ENCODE data around the gene ADCY10. TPM values are rescaled to one million over a fixed set of nuclear protein-coding genes. Genes with fewer than 3 reads are reported as not detected.

Gene ADCY10
- polyA plus RNA-seq, 3 donors: 0.09 TPM; not detected in 2

DNA sequence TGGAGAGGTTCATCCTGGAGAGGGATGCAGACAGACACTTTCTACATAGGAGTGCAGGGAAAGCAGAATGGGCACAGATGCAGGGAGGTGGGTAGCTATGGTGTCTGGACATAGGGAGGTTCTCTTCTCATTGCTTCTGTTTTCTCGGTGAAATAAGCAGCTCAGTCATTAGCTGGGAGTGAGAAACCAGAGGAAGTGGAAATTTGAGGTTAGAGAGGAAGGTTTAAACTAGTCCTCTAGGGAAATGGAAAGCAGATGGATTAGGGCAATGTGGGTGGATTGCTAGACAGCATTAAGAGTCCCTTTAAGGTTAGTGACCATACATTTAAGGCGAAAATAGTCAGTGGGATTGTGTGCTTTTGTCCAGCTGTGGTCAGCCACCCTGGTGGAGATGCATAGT lies 152.5 kb downstream of the ADCY10 start:
- H3K27ac ChIP-seq (ENCODE audit: low read depth in 1 of 2, low read length in 2 of 2): no peak overlapping the region

More for the DNA sequence above, 152.5 kb downstream of the ADCY10 start:
- no peaks in the 10 kb centered on the region for H3K9me3 Mint-ChIP-seq
- peaks cover 38% of the 10 kb centered on the region for H3K79me2 ChIP-seq (ENCODE audit: insufficient read depth, low read length)
- H3K9me3 ChIP-seq (replicated peaks in 1 of 2; ENCODE audit: control insufficient read depth in 1 of 2, insufficient read depth in 1 of 2, low read length in 2 of 2): no peaks in the 10 kb centered on the region
- H3K36me3 ChIP-seq (replicated peaks in 1 of 2; ENCODE audit: control insufficient read depth in 1 of 2, insufficient read depth in 2 of 2, low read length in 2 of 2): peaks cover 3 to 11% of the 10 kb centered on the region in 2 donors
- no peak overlapping the region for H3K4me3 ChIP-seq (replicated peaks in 1 of 3; ENCODE audit: low read depth in 2 of 3, low read length in 3 of 3)
- DNase-seq: peak in 2 of 3 donors; percentile 11 to 12
- TF ChIP-seq CTCF (IDR thresholded peaks at IDR 0.05): no peak
- peak overlapping the region in 1 of 7 donors; percentile 11 for H3K27ac Mint-ChIP-seq
- no peak overlapping the region for H3K4me2 ChIP-seq (replicated peaks; ENCODE audit: extremely low read depth, low read length, poor library complexity, severe bottlenecking)
- peaks cover 48% of the 10 kb centered on the region for H4K20me1 ChIP-seq (ENCODE audit: insufficient read depth, low read length)
- H3K27me3 Mint-ChIP-seq (ENCODE audit: low read depth in 3 of 3): no peaks in the 10 kb centered on the region
- 43% methylated on average over 2 of the region's 2 CpGs for WGBS (ENCODE audit: insufficient coverage)
- no peak overlapping the region for H3K9ac ChIP-seq (ENCODE audit: insufficient read depth, low read length, poor library complexity, severe bottlenecking)
- peaks cover 18 to 37% of the 10 kb centered on the region in 2 donors for H3K4me1 ChIP-seq (ENCODE audit: control insufficient read depth in 1 of 2, insufficient read depth in 2 of 2, low read length in 2 of 2)
- peaks cover 10 to 12% of the 10 kb centered on the region in 2 donors for H3K36me3 Mint-ChIP-seq
- intact Hi-C loops (cut with micrococcal nuclease): no loop called here
- H3K4me3 Mint-ChIP-seq: no peak overlapping the region
- no peaks in the 10 kb centered on the region for H3K27me3 ChIP-seq (ENCODE audit: control insufficient read depth in 2 of 2, insufficient read depth in 2 of 2, low read length in 2 of 2)
- H2AFZ ChIP-seq (ENCODE audit: insufficient read depth, low read depth, low read length, poor library complexity, severe bottlenecking): no peak overlapping the region
- peaks cover 45% of the 10 kb centered on the region for H3K4me1 Mint-ChIP-seq

Other genes starting within 250 kb of the ADCY10 start
- 10 to 100 TPM; 23.1 to 63.6 (median 61.8) TPM for gene MPZL1, start 192.2 kb downstream of the ADCY10 start, polyA plus RNA-seq
- gene DCAF6, start 22.5 kb upstream of the ADCY10 start, polyA plus RNA-seq: 10 to 100 TPM; 11.8 to 16.1 (median 11.9) TPM
- 10 to 100 TPM; 14.2 to 70.3 (median 59.4) TPM for gene MPC2, start 22.9 kb upstream of the ADCY10 start, polyA plus RNA-seq
- under 1 TPM in 1 of 3 donors, not detected in 2; 0.65 TPM for gene GPR161, start 222.8 kb upstream of the ADCY10 start, polyA plus RNA-seq

Measured in CD14-positive monocyte (primary cell).